ENCODE results near the gene DEFB113.

The DEFB113 gene

DNA sequence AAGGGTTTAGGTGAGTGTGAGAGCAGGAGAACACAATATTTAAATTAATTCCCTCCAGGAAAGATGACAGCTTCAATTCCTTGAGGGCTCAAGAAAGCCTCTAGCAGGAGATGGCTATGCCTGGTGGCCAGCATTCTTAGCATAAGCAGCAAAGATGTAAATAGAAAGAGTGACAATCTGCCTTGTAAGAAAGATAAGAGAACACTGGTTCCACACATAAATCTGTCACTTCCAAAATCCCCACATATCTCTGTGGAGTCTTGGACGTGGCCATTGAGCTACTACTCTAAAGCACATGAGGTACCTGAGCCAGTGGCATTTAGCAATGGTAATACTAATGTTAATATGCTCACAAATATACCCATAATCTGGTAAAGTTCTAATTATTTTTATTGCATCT, 34.7 kb downstream of the DEFB113 start:
- no peak for DNase-seq

DNA sequence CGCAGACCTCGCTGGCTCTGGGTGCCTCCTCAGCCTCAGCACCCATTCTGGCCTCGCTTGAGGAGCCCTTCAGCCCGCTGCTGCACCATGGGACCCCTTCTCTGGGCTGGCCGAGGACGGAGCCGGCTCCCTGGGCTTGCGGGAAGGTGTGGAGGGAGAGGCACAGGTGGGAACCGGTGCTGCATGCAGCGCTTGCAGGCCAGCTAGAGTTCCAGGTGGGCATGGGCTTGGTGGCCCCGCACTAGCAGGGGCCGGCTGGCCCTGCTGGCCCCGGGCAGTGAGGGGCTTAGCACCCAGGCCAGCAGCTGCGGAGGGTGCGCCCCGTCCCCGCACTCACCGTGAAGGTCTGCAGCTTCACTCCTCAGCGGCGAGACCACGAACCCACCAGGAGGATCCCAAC, 35.9 kb downstream of the DEFB113 start:
- DNase-seq: no peak

DNA sequence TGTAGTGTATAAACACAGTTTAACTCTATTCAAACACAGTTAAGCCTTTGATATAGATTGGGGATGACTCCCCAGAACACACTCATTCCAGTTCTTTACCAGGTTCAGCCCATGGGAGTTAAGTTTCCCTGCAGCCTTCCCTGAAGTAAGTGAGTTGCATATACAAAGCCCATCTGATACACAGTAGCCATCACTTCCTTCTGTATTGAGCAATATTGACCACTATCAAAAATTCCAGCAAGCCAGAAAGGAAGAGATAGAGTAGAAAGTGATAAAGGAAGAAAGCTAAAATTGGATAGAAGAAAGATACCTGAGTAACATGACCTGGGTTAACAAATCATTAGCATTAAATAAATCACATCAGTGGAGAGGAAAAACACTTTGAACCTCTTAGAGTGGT, 40.1 kb downstream of the DEFB113 start:
- no peak for DNase-seq

DNA sequence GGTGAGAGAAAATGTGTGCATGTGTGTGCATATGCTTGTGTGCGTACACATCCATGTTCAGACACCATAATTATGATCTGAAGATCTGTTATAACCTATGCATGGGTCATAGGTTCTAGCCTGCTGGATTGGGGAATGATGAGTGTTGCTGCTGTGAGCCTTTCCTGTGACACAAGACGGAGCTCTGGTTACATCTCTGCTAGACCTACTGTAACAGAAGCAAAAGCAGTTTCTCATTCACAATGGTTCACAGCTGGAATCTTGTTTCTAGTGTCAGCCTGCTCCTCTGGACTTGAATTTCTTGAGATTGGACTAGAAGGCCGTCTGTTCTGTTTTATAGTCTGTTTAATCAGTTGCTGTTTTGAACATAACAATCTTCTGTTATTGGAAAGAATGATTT, 45.6 kb downstream of the DEFB113 start:
- DNase-seq: no peak

DNA sequence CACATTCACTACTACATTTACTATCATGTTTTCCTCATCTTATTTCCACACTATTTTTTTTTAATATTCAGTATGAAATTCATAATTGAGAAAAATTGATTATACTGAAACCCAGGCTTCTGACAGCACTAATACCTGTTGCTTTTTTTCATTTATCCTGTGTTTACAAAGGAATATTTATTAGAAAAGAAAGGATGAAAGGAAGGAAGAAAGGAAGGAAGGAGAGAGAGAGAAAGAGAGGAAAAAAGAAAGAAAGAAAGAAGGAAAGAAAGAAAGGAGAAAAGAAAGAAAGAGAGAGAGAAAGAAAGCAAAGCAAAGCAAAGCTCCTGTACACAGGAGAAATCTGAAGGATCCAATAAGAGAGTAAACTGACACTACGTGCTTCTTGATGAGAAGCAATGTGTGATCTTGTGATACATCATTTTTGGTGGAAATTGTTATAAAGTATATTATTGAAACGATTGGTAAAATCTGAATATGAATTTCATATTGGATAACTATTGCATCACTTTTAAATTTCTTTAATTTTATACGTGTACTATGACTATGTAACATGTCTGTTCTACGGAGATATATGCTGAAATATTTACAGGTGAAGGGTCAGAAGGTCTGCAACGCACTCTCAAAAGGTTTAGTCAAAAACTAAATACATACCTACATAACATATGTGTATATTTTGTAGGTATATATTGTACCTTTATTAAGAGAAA, 49.3 kb downstream of the DEFB113 start:
- DNase-seq: no peak

DNA sequence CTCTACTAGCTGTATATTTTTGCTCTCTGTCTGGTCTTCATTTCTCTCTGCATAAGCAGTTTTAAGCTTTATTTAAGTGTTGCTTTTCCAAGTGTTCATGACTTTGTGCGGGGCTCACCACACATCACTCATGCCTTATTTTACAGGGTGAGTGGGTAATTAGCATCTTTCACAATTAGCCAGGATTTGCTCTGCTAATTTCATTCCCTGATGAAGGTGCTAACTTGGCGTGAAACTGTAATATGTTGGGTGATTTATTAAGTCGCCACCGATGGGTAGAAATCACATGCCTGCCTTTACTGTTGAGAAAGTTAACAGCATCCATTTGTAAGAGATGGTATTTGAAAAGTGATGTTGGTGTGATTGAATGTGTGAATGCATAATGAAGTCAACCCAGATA, 50.2 kb downstream of the DEFB113 start:
- no peak for DNase-seq

DNA sequence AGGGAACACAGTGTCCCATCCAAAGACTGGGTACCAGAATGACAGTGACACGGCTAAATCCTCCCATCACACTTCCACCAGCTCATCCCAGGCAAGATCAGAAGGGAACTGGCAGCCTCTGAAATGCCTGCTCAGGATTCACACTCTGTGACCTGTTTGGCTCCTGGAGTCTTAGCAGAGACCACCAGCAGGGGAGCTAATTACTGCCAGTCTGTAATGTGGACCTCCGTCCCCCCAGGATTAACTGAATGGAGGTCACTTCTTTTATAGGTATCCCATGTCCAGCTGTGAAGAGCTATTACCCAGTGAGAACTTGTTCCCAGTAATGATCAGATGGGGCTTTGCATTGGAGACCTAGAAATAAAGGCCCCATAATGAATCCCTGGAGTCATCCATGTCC, 50.6 kb downstream of the DEFB113 start:
- DNase-seq: no peak

Data from NCI-H1048 (cell line).